HepG2 (cell line): ENCODE results near the gene SLC19A1. TPM values are rescaled to one million over a fixed set of nuclear protein-coding genes. Genes with fewer than 3 reads are reported as not detected.

Experiments used
- ATAC-seq: fragments of 200-7000 bp; cut with Tn5 transposase; 3 replicates; pipeline ENCODE4 v1.9.1; 2020; ENCODE audit warnings: mild to moderate bottlenecking, moderate library complexity
- BruUV-seq: library from RNA; stranded (reverse); fragments of 400-500 nt; replicated peaks from 2 replicates; lab custom pipeline; 2021; lab: Mats Ljungman, UMichigan
- CTCF ChIA-PET: fragments of 300-600 bp; formaldehyde crosslinking; extraction: SDS; loops from one replicate; lab custom pipeline; 2021; ENCODE audit warnings: low total read pairs, inconsistent platforms, low intra/inter-chr PET ratio; lab: Yijun Ruan, JAX
- POLR2A ChIA-PET: fragments of 350-600 bp; sonication (Branson Sonifier 250); formaldehyde crosslinking; loops from one replicate; lab custom pipeline; 2020; ENCODE audit warnings: antibody characterized with exemption, inconsistent platforms; lab: Yijun Ruan, JAX
- DNase-seq: peaks from one replicate; pipeline ENCODE4 v3.0.0-alpha.2; 2015; ENCODE audit warnings: low spot score
- FAIRE-seq: peaks from 3 replicates; lab custom pipeline; 2011; peaks lifted over from hg19 to GRCh38; lab: Jason Lieb, UNC
- H2AFZ ChIP-seq: one replicate; pipeline ENCODE4 v1.6.1; 2011; ENCODE audit warnings: low read length, inconsistent platforms
- H3K27ac ChIP-seq: fragments of 300-600 bp; 3 replicates; pipeline ENCODE4 v1.8.0; 2011; ENCODE audit warnings: mixed run types, mild to moderate bottlenecking, mixed read lengths, low read length, inconsistent platforms; ENCODE audit not compliant: insufficient read depth; ENCODE audit errors: extremely low read length
- H3K27me3 ChIP-seq, 2 experiments: fragments of 200-600 bp in 1 of 2; 2 replicates in 1 of 2; 3 replicates in 1 of 2; pipeline versions ENCODE4 v1.6.0 to v1.8.0; 2011; ENCODE audit warnings: low read length in 2 of 2, mild to moderate bottlenecking in 2 of 2, moderate library complexity in 2 of 2, inconsistent platforms in 1 of 2; ENCODE audit not compliant: insufficient read depth in 2 of 2, control insufficient read depth in 1 of 2
- H3K36me3 ChIP-seq, 2 experiments: fragments of 200-600 bp in 1 of 2; replicated peaks in 1 of 2; 2 replicates in 1 of 2; 3 replicates in 1 of 2; pipeline versions ENCODE4 v1.5.1 to v1.8.0; 2011; ENCODE audit warnings: low read length in 2 of 2, inconsistent platforms in 1 of 2; ENCODE audit not compliant: insufficient read depth in 2 of 2, control insufficient read depth in 1 of 2
- H3K4me1 ChIP-seq: 2 replicates; pipeline ENCODE4 v1.5.1; 2012; ENCODE audit warnings: low read length, inconsistent platforms; ENCODE audit not compliant: insufficient read depth
- H3K4me2 ChIP-seq: 2 replicates; pipeline ENCODE4 v1.6.0; 2011; ENCODE audit warnings: low read depth, low read length, inconsistent platforms
- H3K4me3 ChIP-seq, 3 experiments: fragments of 200-600 bp in 1 of 3; sonication (generic), shearing (Covaris generic) in 1 of 3; replicated peaks in 1 of 3; 2 replicates each; pipeline ENCODE4 v1.5.1; 2011 to 2016; ENCODE audit warnings: low read length in 3 of 3, inconsistent platforms in 2 of 3, low read depth in 2 of 3, mild to moderate bottlenecking in 2 of 3, control low read depth in 1 of 3, mixed read lengths in 1 of 3; ENCODE audit not compliant: insufficient read depth in 1 of 3
- H3K79me2 ChIP-seq: one replicate; pipeline ENCODE4 v1.6.1; 2011; ENCODE audit warnings: low read length, inconsistent platforms; ENCODE audit not compliant: insufficient read depth
- H3K9ac ChIP-seq: 2 replicates; pipeline ENCODE4 v1.6.0; 2011; ENCODE audit warnings: mild to moderate bottlenecking, low read depth, low read length, inconsistent platforms; ENCODE audit not compliant: insufficient read depth
- H3K9me3 ChIP-seq: 2 replicates; pipeline ENCODE4 v1.5.1; 2012; ENCODE audit warnings: mild to moderate bottlenecking, low read length
- H4K20me1 ChIP-seq: 2 replicates; pipeline ENCODE4 v1.6.0; 2011; ENCODE audit warnings: inconsistent platforms, mild to moderate bottlenecking, low read length, moderate library complexity; ENCODE audit not compliant: insufficient read depth
- ELK4 ChIP-seq: sonication (generic); formaldehyde crosslinking; IDR thresholded peaks from 2 replicates; pipeline ENCODE4 v1.9.0; 2021; ENCODE audit warnings: missing genetic modification reagents, borderline replicate concordance
- HOXA7 ChIP-seq: sonication (generic); formaldehyde crosslinking; IDR thresholded peaks from 2 replicates; pipeline ENCODE4 v1.8.1; 2022; ENCODE audit warnings: mild to moderate bottlenecking, missing genetic modification reagents, moderate library complexity
- NAIF1 ChIP-seq: sonication (generic); formaldehyde crosslinking; IDR thresholded peaks from 2 replicates; pipeline ENCODE4 v1.5.0; 2020; ENCODE audit warnings: mild to moderate bottlenecking, missing genetic modification reagents, borderline replicate concordance
- SMARCE1 ChIP-seq: fragments of 450-650 bp; IDR thresholded peaks from 2 replicates; pipeline ENCODE4 v1.6.1; 2017; ENCODE audit warnings: borderline replicate concordance
- SUZ12 ChIP-seq: fragments of 150-350 bp; IDR thresholded peaks from 2 replicates; pipeline ENCODE4 v1.6.1; 2014; ENCODE audit warnings: low read depth, low read length
- ZBTB43 ChIP-seq: sonication (generic); formaldehyde crosslinking; conservative IDR thresholded peaks from 2 replicates; pipeline ENCODE4 v1.4.0; 2020; ENCODE audit warnings: missing genetic modification reagents
- ZNF605 ChIP-seq: sonication (generic); formaldehyde crosslinking; IDR thresholded peaks from 2 replicates; pipeline ENCODE4 v1.8.0; 2022; ENCODE audit warnings: mild to moderate bottlenecking, missing genetic modification reagents
- ZNF615 ChIP-seq: sonication (generic); formaldehyde crosslinking; IDR thresholded peaks from 2 replicates; pipeline ENCODE4 v1.5.0; 2020; ENCODE audit warnings: mild to moderate bottlenecking, missing genetic modification reagents, borderline replicate concordance
- WGBS: methylation state at CpG from one replicate; pipeline ENCODE4 v1.1.6; 2017; ENCODE audit warnings: low lambda C conversion rate; 5-methylcytosine and 5-hydroxymethylcytosine counted together
- in situ Hi-C: cut with HindIII; loops from 2 replicates; pipeline ENCODE4 v1.10.0; 2017; ENCODE audit warnings: low pct_unique_long_range_greater_than_20kb; ENCODE audit not compliant: extremely low pct_ligation_motif_present
- intact Hi-C: fragments of 100-400 bp; cut with micrococcal nuclease; formaldehyde crosslinking; loops from one replicate; pipeline ENCODE4 v1.10.0; 2022; ENCODE audit not compliant: unreplicated experiment
- polyA plus RNA-seq, 8 experiments: library from polyadenylated mRNA; depleted of rRNA in 3 of 8; stranded (reverse) in 7 of 8; unstranded in 1 of 8; fragments of >200 nt; fragmentation: Illumina TruSeq in 4 of 8; extraction: Trizol in 4 of 8; gene quantifications; 2 replicates each; pipeline versions ENCODE4 v1.2.1 to v1.2.3, GENCODE V29; 2011 to 2016; ENCODE audit warnings: low read depth in 4 of 8, missing spikeins in 1 of 8, mixed read lengths in 1 of 8; ENCODE audit not compliant: insufficient read depth in 1 of 8
- total RNA-seq, 5 experiments: library from RNA; depleted of rRNA; stranded (reverse); fragments of >200 nt; fragmentation: Illumina TruSeq; extraction: Trizol; gene quantifications; 2 replicates each; pipeline ENCODE4 v1.2.3, GENCODE V29; 2016; ENCODE audit warnings: low read depth in 1 of 5
- TF ChIP-seq, protein P1 (sequence below): sonication (generic); formaldehyde crosslinking; IDR thresholded peaks from 2 replicates; pipeline ENCODE4 v1.4.0; 2020; ENCODE audit warnings: mild to moderate bottlenecking, low read depth, missing genetic modification reagents
- TF ChIP-seq, protein P2 (sequence below): sonication (generic); formaldehyde crosslinking; IDR thresholded peaks from 2 replicates; pipeline ENCODE4; 2020; ENCODE audit warnings: missing genetic modification reagents, mild to moderate bottlenecking, borderline replicate concordance

Gene SLC19A1
- total and polyA plus RNA-seq, 2 of the 13 experiments (the other 11 are each of a cell fraction or from before 2014, with no cell fraction given): 21.8 to 23.0 TPM

- H2AFZ ChIP-seq: no peak overlapping the region
- in situ Hi-C loops (no loop called here), intact Hi-C loops (no loop called here)
- H3K27ac ChIP-seq: no peak overlapping the region
- ChIA-PET POLR2A (no interaction called here), CTCF (no interaction called here)
- no peaks in the 10 kb centered on the region for H3K36me3 ChIP-seq
- no peak for TF ChIP-seq NAIF1
- no peak for TF ChIP-seq ELK4 (CRISPR knock-in tag)
- TF ChIP-seq ZNF605 (CRISPR knock-in tag): no peak
- no peak for TF ChIP-seq ZBTB43 (CRISPR knock-in tag)
- TF ChIP-seq, protein P1, sequence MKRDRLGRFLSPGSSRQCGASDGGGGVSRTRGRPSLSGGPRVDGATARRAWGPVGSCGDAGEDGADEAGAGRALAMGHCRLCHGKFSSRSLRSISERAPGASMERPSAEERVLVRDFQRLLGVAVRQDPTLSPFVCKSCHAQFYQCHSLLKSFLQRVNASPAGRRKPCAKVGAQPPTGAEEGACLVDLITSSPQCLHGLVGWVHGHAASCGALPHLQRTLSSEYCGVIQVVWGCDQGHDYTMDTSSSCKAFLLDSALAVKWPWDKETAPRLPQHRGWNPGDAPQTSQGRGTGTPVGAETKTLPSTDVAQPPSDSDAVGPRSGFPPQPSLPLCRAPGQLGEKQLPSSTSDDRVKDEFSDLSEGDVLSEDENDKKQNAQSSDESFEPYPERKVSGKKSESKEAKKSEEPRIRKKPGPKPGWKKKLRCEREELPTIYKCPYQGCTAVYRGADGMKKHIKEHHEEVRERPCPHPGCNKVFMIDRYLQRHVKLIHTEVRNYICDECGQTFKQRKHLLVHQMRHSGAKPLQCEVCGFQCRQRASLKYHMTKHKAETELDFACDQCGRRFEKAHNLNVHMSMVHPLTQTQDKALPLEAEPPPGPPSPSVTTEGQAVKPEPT (CRISPR knock-in tag): no peak
- TF ChIP-seq HOXA7 (CRISPR knock-in tag): no peak
- TF ChIP-seq SMARCE1: no peak
- TF ChIP-seq, protein P2, sequence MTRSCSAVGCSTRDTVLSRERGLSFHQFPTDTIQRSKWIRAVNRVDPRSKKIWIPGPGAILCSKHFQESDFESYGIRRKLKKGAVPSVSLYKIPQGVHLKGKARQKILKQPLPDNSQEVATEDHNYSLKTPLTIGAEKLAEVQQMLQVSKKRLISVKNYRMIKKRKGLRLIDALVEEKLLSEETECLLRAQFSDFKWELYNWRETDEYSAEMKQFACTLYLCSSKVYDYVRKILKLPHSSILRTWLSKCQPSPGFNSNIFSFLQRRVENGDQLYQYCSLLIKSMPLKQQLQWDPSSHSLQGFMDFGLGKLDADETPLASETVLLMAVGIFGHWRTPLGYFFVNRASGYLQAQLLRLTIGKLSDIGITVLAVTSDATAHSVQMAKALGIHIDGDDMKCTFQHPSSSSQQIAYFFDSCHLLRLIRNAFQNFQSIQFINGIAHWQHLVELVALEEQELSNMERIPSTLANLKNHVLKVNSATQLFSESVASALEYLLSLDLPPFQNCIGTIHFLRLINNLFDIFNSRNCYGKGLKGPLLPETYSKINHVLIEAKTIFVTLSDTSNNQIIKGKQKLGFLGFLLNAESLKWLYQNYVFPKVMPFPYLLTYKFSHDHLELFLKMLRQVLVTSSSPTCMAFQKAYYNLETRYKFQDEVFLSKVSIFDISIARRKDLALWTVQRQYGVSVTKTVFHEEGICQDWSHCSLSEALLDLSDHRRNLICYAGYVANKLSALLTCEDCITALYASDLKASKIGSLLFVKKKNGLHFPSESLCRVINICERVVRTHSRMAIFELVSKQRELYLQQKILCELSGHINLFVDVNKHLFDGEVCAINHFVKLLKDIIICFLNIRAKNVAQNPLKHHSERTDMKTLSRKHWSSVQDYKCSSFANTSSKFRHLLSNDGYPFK (CRISPR knock-in tag): no peak
- no peak for TF ChIP-seq SUZ12
- TF ChIP-seq ZNF615 (CRISPR knock-in tag): no peak
- no peak overlapping the region for H3K4me2 ChIP-seq
- WGBS: 88% methylated on average over 5 of the region's 6 CpGs
- H3K27me3 ChIP-seq: peaks cover 6 to 40% of the 10 kb centered on the region in 2 experiments; a peak in 4 of 5 replicates
- DNase-seq (no peak), FAIRE-seq (no peak), ATAC-seq (no peak)
- no peak overlapping the region for H3K9ac ChIP-seq
- no peak overlapping the region for H3K4me3 ChIP-seq
- no peaks in the 10 kb centered on the region for H4K20me1 ChIP-seq
- peaks cover 16% of the 10 kb centered on the region for H3K79me2 ChIP-seq
- no TSS peak for BruUV-seq
- no peaks in the 10 kb centered on the region for H3K9me3 ChIP-seq
- H3K4me1 ChIP-seq: peaks cover 57% of the 10 kb centered on the region
Observed at GRCh38 chr21:45545236-45545570, 3.0 kb upstream of the SLC19A1 start.
